Measurements from ENCODE around the gene PDIA6. TPM values are rescaled to one million over a fixed set of nuclear protein-coding genes. Genes with fewer than 3 reads are reported as not detected.

The PDIA6 gene
- total RNA-seq, 1 experiment from 2014 or later = 271 TPM

- POLR2A ChIA-PET = no interaction called here
- no peaks in the 10 kb centered on the region for H3K27me3 ChIP-seq (ENCODE audit: control insufficient read depth, insufficient read depth, low read length)
- DNase-seq (ENCODE audit: low read depth, low spot score) (no peak), ATAC-seq (no peak)
- H3K4me3 ChIP-seq (ENCODE audit: low read depth in 2 of 2, low read length in 2 of 2) = no peak overlapping the region
- no TSS peak for BruUV-seq (replicated peaks)
- H3K4me1 ChIP-seq (ENCODE audit: control insufficient read depth, insufficient read depth, low read length) = no peaks in the 10 kb centered on the region
- in situ Hi-C loops (cut with HindIII; ENCODE audit: low pct_unique_long_range_greater_than_20kb, low sequenced_read_pairs) = no loop called here
- no peak for TF ChIP-seq POLR2AphosphoS5 (IDR thresholded peaks at IDR 0.05; ENCODE audit: low read depth, low read length)
- TF ChIP-seq SIN3A (IDR thresholded peaks at IDR 0.05; ENCODE audit: borderline replicate concordance, insufficient read depth, low read depth, low read length) = no peak
- TF ChIP-seq REST (IDR thresholded peaks at IDR 0.05; ENCODE audit: insufficient read depth in 1 of 2, low read depth in 2 of 2, low read length in 1 of 2) = no peak
- no peak for TF ChIP-seq TCF7L2 (IDR thresholded peaks at IDR 0.05; ENCODE audit: low read depth, low read length)
- TF ChIP-seq, protein P1, sequence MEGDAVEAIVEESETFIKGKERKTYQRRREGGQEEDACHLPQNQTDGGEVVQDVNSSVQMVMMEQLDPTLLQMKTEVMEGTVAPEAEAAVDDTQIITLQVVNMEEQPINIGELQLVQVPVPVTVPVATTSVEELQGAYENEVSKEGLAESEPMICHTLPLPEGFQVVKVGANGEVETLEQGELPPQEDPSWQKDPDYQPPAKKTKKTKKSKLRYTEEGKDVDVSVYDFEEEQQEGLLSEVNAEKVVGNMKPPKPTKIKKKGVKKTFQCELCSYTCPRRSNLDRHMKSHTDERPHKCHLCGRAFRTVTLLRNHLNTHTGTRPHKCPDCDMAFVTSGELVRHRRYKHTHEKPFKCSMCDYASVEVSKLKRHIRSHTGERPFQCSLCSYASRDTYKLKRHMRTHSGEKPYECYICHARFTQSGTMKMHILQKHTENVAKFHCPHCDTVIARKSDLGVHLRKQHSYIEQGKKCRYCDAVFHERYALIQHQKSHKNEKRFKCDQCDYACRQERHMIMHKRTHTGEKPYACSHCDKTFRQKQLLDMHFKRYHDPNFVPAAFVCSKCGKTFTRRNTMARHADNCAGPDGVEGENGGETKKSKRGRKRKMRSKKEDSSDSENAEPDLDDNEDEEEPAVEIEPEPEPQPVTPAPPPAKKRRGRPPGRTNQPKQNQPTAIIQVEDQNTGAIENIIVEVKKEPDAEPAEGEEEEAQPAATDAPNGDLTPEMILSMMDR (IDR thresholded peaks at IDR 0.05) = no peak
- intact Hi-C loops (cut with micrococcal nuclease; ENCODE audit: unreplicated experiment) = no loop called here
- CTCF ChIA-PET = no interaction called here
- H3K9me3 ChIP-seq (ENCODE audit: control insufficient read depth, insufficient read depth, low read depth, low read length) = no peaks in the 10 kb centered on the region
- H3K36me3 ChIP-seq (ENCODE audit: control insufficient read depth, insufficient read depth, low read length) = peaks cover 6% of the 10 kb centered on the region
- no peak overlapping the region for H3K27ac ChIP-seq (ENCODE audit: low read length)
Measured at GRCh38 chr2:10777111-10777841, 35.3 kb downstream of the PDIA6 start.

DNA sequence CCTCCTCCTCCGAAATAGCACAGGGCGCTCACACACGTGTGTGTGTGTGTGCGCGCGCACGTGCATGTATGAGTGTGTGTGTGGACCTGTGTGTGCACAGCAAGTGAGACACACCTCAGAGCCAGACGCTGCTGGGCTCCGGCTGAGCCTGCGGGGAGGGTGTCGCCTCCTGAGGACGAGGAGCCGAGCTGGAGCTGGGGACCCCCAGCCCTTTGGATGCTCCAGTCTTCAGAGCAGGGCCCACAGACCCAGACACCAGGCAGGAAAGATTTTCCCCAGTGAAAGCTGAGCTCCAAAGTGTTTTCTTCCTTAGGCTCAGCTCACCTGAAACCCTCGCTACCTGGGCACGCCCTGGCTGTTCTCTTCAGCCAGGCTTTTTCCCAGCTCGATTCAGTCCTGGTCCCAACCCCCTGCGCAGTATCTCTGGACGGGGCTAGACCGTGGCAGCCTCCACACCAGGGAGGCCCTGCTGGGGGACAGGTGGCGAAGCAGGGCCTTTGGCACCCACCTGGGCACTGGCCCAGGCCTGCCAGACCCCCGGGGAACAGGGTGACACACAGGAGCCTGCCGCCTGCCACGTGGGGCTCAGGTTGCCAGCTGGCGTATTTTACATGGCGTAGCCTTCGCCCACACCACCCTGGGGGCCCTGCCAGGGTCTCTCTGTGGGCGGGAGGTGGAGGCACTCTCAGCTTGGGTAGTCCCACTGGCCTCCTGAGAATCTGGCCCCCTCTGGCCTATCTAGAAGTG lies 36.2 kb downstream of the PDIA6 start:
- H3K36me3 ChIP-seq (ENCODE audit: control insufficient read depth, insufficient read depth, low read length) = peaks cover under 1% of the 10 kb centered on the region; the same call in 1 of the 2 replicates
- H3K4me1 ChIP-seq (ENCODE audit: control insufficient read depth, insufficient read depth, low read length) = no peaks in the 10 kb centered on the region
- intact Hi-C loops (cut with micrococcal nuclease; ENCODE audit: unreplicated experiment) = no loop called here
- BruUV-seq (replicated peaks) = no TSS peak
- no peak overlapping the region for H3K27ac ChIP-seq (ENCODE audit: low read length)
- ChIA-PET POLR2A (no interaction called here), CTCF (no interaction called here)
- in situ Hi-C loops (cut with HindIII; ENCODE audit: low pct_unique_long_range_greater_than_20kb, low sequenced_read_pairs) = no loop called here
- no peaks in the 10 kb centered on the region for H3K27me3 ChIP-seq (ENCODE audit: control insufficient read depth, insufficient read depth, low read length)
- ATAC-seq (0 out of 2 replicates have a peak, but pooled peaks have one; percentile 7), DNase-seq (ENCODE audit: low read depth, low spot score) (no peak)
- H3K9me3 ChIP-seq (ENCODE audit: control insufficient read depth, insufficient read depth, low read depth, low read length) = no peaks in the 10 kb centered on the region
- TF ChIP-seq SIN3A (IDR thresholded peaks at IDR 0.05; ENCODE audit: borderline replicate concordance, insufficient read depth, low read depth, low read length) = no peak
- TF ChIP-seq, protein P1 (IDR thresholded peaks at IDR 0.05) = no peak
- H3K4me3 ChIP-seq (ENCODE audit: low read depth in 2 of 2, low read length in 2 of 2) = no peak overlapping the region
